Measurements from ENCODE around the gene TXN. TPM values are rescaled to one million over a fixed set of nuclear protein-coding genes. Genes with fewer than 3 reads are reported as not detected.

Gene TXN
- total RNA-seq (2014; rRNA removed; shearing (Covaris generic)): 704 and 743 TPM in 2 replicates

DNA sequence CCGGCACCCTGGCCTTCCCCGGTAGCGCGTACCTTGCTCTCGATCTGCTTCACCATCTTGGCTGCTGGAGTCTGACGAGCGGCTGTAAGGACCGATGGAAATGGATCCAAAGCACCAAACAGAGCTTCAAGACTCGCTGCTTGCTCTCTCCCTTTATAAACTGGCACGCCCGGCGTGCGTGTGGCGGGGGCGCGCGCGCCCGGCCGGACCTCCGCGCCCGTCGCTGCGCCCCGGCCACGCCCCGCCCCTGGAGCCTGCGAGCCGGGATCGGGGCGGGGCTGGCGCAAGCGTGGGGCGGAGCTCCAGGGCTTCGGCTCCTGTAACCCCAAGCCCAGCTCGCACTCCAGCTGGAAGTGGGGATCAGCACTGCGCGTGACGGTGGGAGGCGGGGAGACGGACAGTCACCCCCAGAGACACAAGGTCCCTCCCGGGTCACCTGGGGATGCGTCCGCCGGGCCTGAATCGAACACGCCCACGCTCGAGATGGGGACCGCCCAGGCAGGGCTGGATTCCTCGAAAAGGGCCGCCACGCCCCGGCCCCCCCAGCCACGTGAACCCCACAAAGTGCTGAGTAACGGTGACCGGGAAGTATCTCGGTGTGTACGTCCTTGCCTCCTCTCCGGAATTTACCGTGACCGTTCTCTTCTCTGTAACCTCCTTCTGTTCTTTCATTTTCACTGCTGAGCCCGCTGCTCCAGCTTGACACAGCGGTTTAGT is at the start of gene TXN:
Gene TXN, minus strand, starts transcription at position 128 of the 717 bp plus-strand sequence. Its CDS starts 72 bp downstream, at position 56.
- peak; percentile 97 for DNase-seq (ENCODE audit: low read depth)

GRCh38 chr9:110303133-110303532 is 46.8 kb upstream of the TXN start:
- no peak for DNase-seq (ENCODE audit: low read depth)

- no peak for DNase-seq (ENCODE audit: low read depth)
Measured at GRCh38 chr9:110298043-110298605, 41.8 kb upstream of the TXN start.

- no peak for DNase-seq (ENCODE audit: low read depth)
Measured at GRCh38 chr9:110293248-110293647, 36.9 kb upstream of the TXN start.

- peak; percentile 58 for DNase-seq (ENCODE audit: low read depth)
Measured at GRCh38 chr9:110291921-110292557, 35.7 kb upstream of the TXN start.

DNA sequence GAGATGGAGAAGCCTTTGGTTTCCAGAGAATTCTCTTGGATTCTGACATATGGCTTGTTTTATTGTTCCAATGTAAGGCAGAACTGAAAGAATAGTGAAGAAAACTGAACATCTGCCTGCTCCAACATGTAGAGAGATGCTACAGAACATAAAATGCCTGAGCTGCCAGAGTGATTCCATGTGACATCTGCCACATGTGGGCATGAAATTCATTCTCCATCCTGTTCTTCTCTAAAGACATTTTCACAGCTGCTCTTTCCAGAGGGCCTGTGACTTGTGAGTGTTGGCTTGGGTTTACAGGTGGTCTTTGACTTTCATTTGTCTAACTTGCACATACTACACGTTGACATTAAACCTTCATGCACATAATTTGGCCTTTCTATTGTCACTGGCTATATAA is 33.7 kb upstream of the TXN start:
- DNase-seq (ENCODE audit: low read depth): no peak

DNA sequence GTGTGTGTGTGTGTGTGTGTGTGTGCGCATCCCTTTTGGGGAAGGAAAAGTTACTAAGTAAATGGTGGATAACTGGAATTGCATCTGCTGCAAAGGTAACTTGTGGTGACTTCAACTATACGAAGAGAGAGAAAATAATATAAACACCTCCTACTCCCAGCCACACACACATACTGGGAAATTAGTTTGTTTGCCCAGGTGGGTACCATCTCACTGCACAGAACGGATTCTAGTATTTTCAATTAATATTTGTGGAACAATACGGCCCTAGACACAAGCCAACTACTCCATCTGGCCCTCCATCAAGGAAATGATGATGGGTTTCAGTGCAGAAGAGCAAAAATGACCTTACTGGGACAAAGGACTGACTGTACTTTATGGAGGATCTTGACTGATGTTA is 32.2 kb upstream of the TXN start:
- DNase-seq (ENCODE audit: low read depth): no peak

- no peak for DNase-seq (ENCODE audit: low read depth)
Measured at GRCh38 chr9:110287289-110287680, 31.0 kb upstream of the TXN start.

DNA sequence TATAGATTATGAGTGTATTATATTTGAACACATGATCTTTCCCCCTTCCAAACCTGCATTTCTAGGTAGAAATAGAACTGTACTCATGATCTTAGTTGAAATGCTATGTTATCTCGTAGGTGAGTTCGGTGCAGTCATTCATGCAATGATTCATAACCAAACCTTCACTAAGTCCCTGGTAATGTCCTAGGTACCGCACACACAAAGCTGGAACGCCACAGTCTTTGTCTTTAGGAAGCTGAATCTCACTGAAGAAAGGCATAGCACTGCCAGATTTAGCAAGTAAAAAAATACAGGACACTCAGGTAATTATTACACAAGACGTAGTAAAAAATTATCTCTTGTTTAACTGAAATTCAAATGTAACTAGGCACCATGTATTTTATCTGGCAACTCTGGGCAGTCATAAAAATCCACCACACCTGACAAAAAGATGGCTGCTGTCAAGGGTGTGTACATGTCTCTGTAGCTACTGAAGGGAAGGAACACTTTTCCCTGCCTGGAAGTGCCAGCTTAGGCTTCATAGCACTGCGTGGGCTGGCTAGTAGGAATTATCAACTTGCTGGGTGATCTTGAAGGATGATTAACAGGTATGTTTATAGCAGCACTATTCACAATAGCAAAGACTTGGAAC is 28.0 kb upstream of the TXN start:
- DNase-seq (ENCODE audit: low read depth): no peak

- DNase-seq (ENCODE audit: low read depth): no peak
Measured at GRCh38 chr9:110283751-110284150, 27.4 kb upstream of the TXN start.

- DNase-seq (ENCODE audit: low read depth): no peak
Measured at GRCh38 chr9:110282739-110283081, 26.4 kb upstream of the TXN start.

- DNase-seq (ENCODE audit: low read depth): no peak
Measured at GRCh38 chr9:110282018-110282738, 25.9 kb upstream of the TXN start.

GRCh38 chr9:110278080-110278707 is 21.9 kb upstream of the TXN start:
- peak; percentile 31 for DNase-seq (ENCODE audit: low read depth)

GRCh38 chr9:110276781-110277180 is 20.5 kb upstream of the TXN start:
- no peak for DNase-seq (ENCODE audit: low read depth)

- no peak for DNase-seq (ENCODE audit: low read depth)
Measured at GRCh38 chr9:110270211-110270995, 14.1 kb upstream of the TXN start.

GRCh38 chr9:110266795-110267194 is 10.5 kb upstream of the TXN start:
- no peak for DNase-seq (ENCODE audit: low read depth)

DNA sequence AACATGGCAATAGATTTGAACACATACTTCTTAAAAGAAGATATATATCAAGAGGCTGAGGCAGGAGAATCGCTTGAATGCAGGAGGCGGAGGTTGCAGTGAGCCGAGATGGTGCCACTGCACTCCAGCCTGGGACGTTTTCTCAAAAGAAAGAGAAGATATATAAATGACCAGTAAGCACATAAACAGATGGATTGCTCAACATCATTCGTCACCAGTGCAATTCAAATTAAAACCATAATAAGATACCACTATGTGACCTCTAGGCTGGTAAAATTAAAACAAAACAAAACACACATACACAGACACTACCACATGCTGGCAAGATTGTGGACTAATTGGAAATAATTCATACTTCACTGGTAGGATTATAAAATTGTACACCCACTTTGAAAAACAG is 5.3 kb upstream of the TXN start:
- DNase-seq (ENCODE audit: low read depth): no peak

GRCh38 chr9:110260911-110261310 is 4.6 kb upstream of the TXN start:
- no peak for DNase-seq (ENCODE audit: low read depth)

- DNase-seq (ENCODE audit: low read depth): no peak
Measured at GRCh38 chr9:110259566-110259965, 3.3 kb upstream of the TXN start.

DNA sequence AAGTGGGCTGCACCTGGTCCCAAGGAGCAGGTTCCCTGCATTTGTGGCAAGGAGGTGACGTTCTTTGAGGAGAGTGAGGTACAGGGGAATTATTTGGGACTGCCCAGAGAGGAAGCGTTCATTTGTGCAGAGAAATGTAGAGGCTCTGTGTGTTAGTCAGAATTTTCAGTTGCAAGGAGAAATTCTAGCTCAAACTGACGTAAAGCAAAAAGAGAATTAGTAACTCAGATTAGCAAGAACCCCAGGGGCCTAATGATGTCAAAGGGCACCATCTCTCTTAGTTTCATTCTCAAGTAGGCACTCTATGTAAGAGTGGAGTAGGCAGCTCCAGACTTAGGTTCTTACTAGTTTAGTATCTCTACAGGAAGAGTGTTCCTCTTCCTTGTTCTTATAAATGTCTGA is 2.4 kb upstream of the TXN start:
- no peak for DNase-seq (ENCODE audit: low read depth)

- DNase-seq (ENCODE audit: low read depth): no peak
Measured at GRCh38 chr9:110257956-110258355, 1.6 kb upstream of the TXN start.

Measured in Daoy (cell line).